HepG2 (cell line): Measurements from ENCODE around the gene MEGF11. TPM values are rescaled to one million over a fixed set of nuclear protein-coding genes. Genes with fewer than 3 reads are reported as not detected.

ENCODE experiments used
- ATAC-seq: fragments of 200-7000 bp; cut with Tn5 transposase; 3 replicates; pipeline ENCODE4 v1.9.1; 2020; ENCODE audit warnings: mild to moderate bottlenecking, moderate library complexity
- BruUV-seq: library from RNA; stranded (reverse); fragments of 400-500 nt; replicated peaks from 2 replicates; lab custom pipeline; 2021; lab: Mats Ljungman, UMichigan
- CTCF ChIA-PET: fragments of 300-600 bp; formaldehyde crosslinking; extraction: SDS; loops from one replicate; lab custom pipeline; 2021; ENCODE audit warnings: low total read pairs, inconsistent platforms, low intra/inter-chr PET ratio; lab: Yijun Ruan, JAX
- POLR2A ChIA-PET: fragments of 350-600 bp; sonication (Branson Sonifier 250); formaldehyde crosslinking; loops from one replicate; lab custom pipeline; 2020; ENCODE audit warnings: antibody characterized with exemption, inconsistent platforms; lab: Yijun Ruan, JAX
- DNase-seq: peaks from one replicate; pipeline ENCODE4 v3.0.0-alpha.2; 2015; ENCODE audit warnings: low spot score
- FAIRE-seq: peaks from 3 replicates; lab custom pipeline; 2011; peaks lifted over from hg19 to GRCh38; lab: Jason Lieb, UNC
- H2AFZ ChIP-seq: one replicate; pipeline ENCODE4 v1.6.1; 2011; ENCODE audit warnings: low read length, inconsistent platforms
- H3K27ac ChIP-seq: fragments of 300-600 bp; 3 replicates; pipeline ENCODE4 v1.8.0; 2011; ENCODE audit warnings: mixed run types, mild to moderate bottlenecking, mixed read lengths, low read length, inconsistent platforms; ENCODE audit not compliant: insufficient read depth; ENCODE audit errors: extremely low read length
- H3K27me3 ChIP-seq, 2 experiments: fragments of 200-600 bp in 1 of 2; 2 replicates in 1 of 2; 3 replicates in 1 of 2; pipeline versions ENCODE4 v1.6.0 to v1.8.0; 2011; ENCODE audit warnings: low read length in 2 of 2, mild to moderate bottlenecking in 2 of 2, moderate library complexity in 2 of 2, inconsistent platforms in 1 of 2; ENCODE audit not compliant: insufficient read depth in 2 of 2, control insufficient read depth in 1 of 2
- H3K36me3 ChIP-seq, 2 experiments: fragments of 200-600 bp in 1 of 2; replicated peaks in 1 of 2; 2 replicates in 1 of 2; 3 replicates in 1 of 2; pipeline versions ENCODE4 v1.5.1 to v1.8.0; 2011; ENCODE audit warnings: low read length in 2 of 2, inconsistent platforms in 1 of 2; ENCODE audit not compliant: insufficient read depth in 2 of 2, control insufficient read depth in 1 of 2
- H3K4me1 ChIP-seq: 2 replicates; pipeline ENCODE4 v1.5.1; 2012; ENCODE audit warnings: low read length, inconsistent platforms; ENCODE audit not compliant: insufficient read depth
- H3K4me2 ChIP-seq: 2 replicates; pipeline ENCODE4 v1.6.0; 2011; ENCODE audit warnings: low read depth, low read length, inconsistent platforms
- H3K4me3 ChIP-seq, 3 experiments: fragments of 200-600 bp in 1 of 3; sonication (generic), shearing (Covaris generic) in 1 of 3; replicated peaks in 1 of 3; 2 replicates each; pipeline ENCODE4 v1.5.1; 2011 to 2016; ENCODE audit warnings: low read length in 3 of 3, inconsistent platforms in 2 of 3, low read depth in 2 of 3, mild to moderate bottlenecking in 2 of 3, control low read depth in 1 of 3, mixed read lengths in 1 of 3; ENCODE audit not compliant: insufficient read depth in 1 of 3
- H3K79me2 ChIP-seq: one replicate; pipeline ENCODE4 v1.6.1; 2011; ENCODE audit warnings: low read length, inconsistent platforms; ENCODE audit not compliant: insufficient read depth
- H3K9ac ChIP-seq: 2 replicates; pipeline ENCODE4 v1.6.0; 2011; ENCODE audit warnings: mild to moderate bottlenecking, low read depth, low read length, inconsistent platforms; ENCODE audit not compliant: insufficient read depth
- H3K9me3 ChIP-seq: 2 replicates; pipeline ENCODE4 v1.5.1; 2012; ENCODE audit warnings: mild to moderate bottlenecking, low read length
- H4K20me1 ChIP-seq: 2 replicates; pipeline ENCODE4 v1.6.0; 2011; ENCODE audit warnings: inconsistent platforms, mild to moderate bottlenecking, low read length, moderate library complexity; ENCODE audit not compliant: insufficient read depth
- CAMTA2 ChIP-seq: sonication (generic); formaldehyde crosslinking; IDR thresholded peaks from 2 replicates; pipeline ENCODE4 v1.4.0; 2020; ENCODE audit warnings: mild to moderate bottlenecking, missing genetic modification reagents, borderline replicate concordance
- NFYB ChIP-seq: sonication (generic); formaldehyde crosslinking; IDR thresholded peaks from 2 replicates; pipeline ENCODE4 v1.4.0; 2020; ENCODE audit warnings: missing genetic modification reagents
- NR1H2 ChIP-seq: sonication (generic); formaldehyde crosslinking; IDR thresholded peaks from 2 replicates; pipeline ENCODE4 v1.8.1; 2022; ENCODE audit warnings: low read depth, missing genetic modification reagents, borderline replicate concordance
- SMARCC2 ChIP-seq: fragments of 450-650 bp; IDR thresholded peaks from 2 replicates; pipeline ENCODE4 v1.6.1; 2017; ENCODE audit warnings: antibody characterized with exemption, mild to moderate bottlenecking
- TOPORS ChIP-seq: sonication (generic); formaldehyde crosslinking; IDR thresholded peaks from 2 replicates; pipeline ENCODE4 v1.8.0; 2023; ENCODE audit warnings: mild to moderate bottlenecking, missing genetic modification reagents
- ZNF235 ChIP-seq: sonication (generic); formaldehyde crosslinking; IDR thresholded peaks from 2 replicates; pipeline ENCODE4 v1.8.1; 2023; ENCODE audit warnings: mild to moderate bottlenecking, missing genetic modification reagents, borderline replicate concordance
- ZNF260 ChIP-seq: sonication (generic); formaldehyde crosslinking; IDR thresholded peaks from 2 replicates; pipeline ENCODE4 v1.4.0; 2020; ENCODE audit warnings: missing genetic modification reagents, low read depth, mild to moderate bottlenecking, borderline replicate concordance
- ZNF274 ChIP-seq: sonication (generic); formaldehyde crosslinking; IDR thresholded peaks from 2 replicates; pipeline ENCODE4 v1.5.1; 2020; ENCODE audit warnings: mild to moderate bottlenecking, missing genetic modification reagents
- ZNF460 ChIP-seq: sonication (generic); formaldehyde crosslinking; IDR thresholded peaks from 2 replicates; pipeline ENCODE4 v1.5.1; 2020; ENCODE audit warnings: missing genetic modification reagents, mild to moderate bottlenecking, borderline replicate concordance
- WGBS: methylation state at CpG from one replicate; pipeline ENCODE4 v1.1.6; 2017; ENCODE audit warnings: low lambda C conversion rate; 5-methylcytosine and 5-hydroxymethylcytosine counted together
- in situ Hi-C: cut with HindIII; loops from 2 replicates; pipeline ENCODE4 v1.10.0; 2017; ENCODE audit warnings: low pct_unique_long_range_greater_than_20kb; ENCODE audit not compliant: extremely low pct_ligation_motif_present
- intact Hi-C: fragments of 100-400 bp; cut with micrococcal nuclease; formaldehyde crosslinking; loops from one replicate; pipeline ENCODE4 v1.10.0; 2022; ENCODE audit not compliant: unreplicated experiment
- polyA plus RNA-seq, 8 experiments: library from polyadenylated mRNA; depleted of rRNA in 3 of 8; stranded (reverse) in 7 of 8; unstranded in 1 of 8; fragments of >200 nt; fragmentation: Illumina TruSeq in 4 of 8; extraction: Trizol in 4 of 8; gene quantifications; 2 replicates each; pipeline versions ENCODE4 v1.2.1 to v1.2.3, GENCODE V29; 2011 to 2016; ENCODE audit warnings: low read depth in 4 of 8, missing spikeins in 1 of 8, mixed read lengths in 1 of 8; ENCODE audit not compliant: insufficient read depth in 1 of 8
- total RNA-seq, 5 experiments: library from RNA; depleted of rRNA; stranded (reverse); fragments of >200 nt; fragmentation: Illumina TruSeq; extraction: Trizol; gene quantifications; 2 replicates each; pipeline ENCODE4 v1.2.3, GENCODE V29; 2016; ENCODE audit warnings: low read depth in 1 of 5
- TF ChIP-seq, protein P1 (sequence below): sonication (generic); formaldehyde crosslinking; IDR thresholded peaks from 2 replicates; pipeline ENCODE4 v1.4.0; 2020; ENCODE audit warnings: missing genetic modification reagents, borderline replicate concordance
- TF ChIP-seq, protein P2 (sequence below): sonication (generic); formaldehyde crosslinking; conservative IDR thresholded peaks from 2 replicates; pipeline ENCODE4 v1.4.0; 2020; ENCODE audit warnings: missing genetic modification reagents
- TF ChIP-seq, protein P3 (sequence below): sonication (generic); formaldehyde crosslinking; IDR thresholded peaks from 2 replicates; pipeline ENCODE4 v1.5.1; 2020; ENCODE audit warnings: mild to moderate bottlenecking, missing genetic modification reagents, borderline replicate concordance

Gene MEGF11
- total and polyA plus RNA-seq, 2 of the 13 experiments (the other 11 are each of a cell fraction or from before 2014, with no cell fraction given): not detected

GRCh38 chr15:66029650-66030049, 223.9 kb downstream of the MEGF11 start:
- Histone ChIP-seq H3K36me3 (no peaks in the 10 kb centered on the region), H2AFZ (no peak overlapping the region), H3K27ac (no peak overlapping the region), H3K27me3 (peaks cover 2 to 5% of the 10 kb centered on the region in 2 experiments; a peak in 3 of 5 replicates), H3K4me1 (no peaks in the 10 kb centered on the region), H4K20me1 (no peaks in the 10 kb centered on the region), H3K4me2 (no peak overlapping the region), H3K4me3 (no peak overlapping the region), H3K9ac (no peak overlapping the region), H3K9me3 (no peaks in the 10 kb centered on the region), H3K79me2 (no peaks in the 10 kb centered on the region)
- TF ChIP-seq TOPORS (CRISPR knock-in tag) (no peak), NFYB (no peak), SMARCC2 (no peak), ZNF460 (no peak), CAMTA2 (CRISPR knock-in tag) (no peak), NR1H2 (CRISPR knock-in tag) (no peak), ZNF274 (CRISPR knock-in tag) (no peak), ZNF260 (CRISPR knock-in tag) (no peak), ZNF235 (no peak)
- TF ChIP-seq, protein P1, sequence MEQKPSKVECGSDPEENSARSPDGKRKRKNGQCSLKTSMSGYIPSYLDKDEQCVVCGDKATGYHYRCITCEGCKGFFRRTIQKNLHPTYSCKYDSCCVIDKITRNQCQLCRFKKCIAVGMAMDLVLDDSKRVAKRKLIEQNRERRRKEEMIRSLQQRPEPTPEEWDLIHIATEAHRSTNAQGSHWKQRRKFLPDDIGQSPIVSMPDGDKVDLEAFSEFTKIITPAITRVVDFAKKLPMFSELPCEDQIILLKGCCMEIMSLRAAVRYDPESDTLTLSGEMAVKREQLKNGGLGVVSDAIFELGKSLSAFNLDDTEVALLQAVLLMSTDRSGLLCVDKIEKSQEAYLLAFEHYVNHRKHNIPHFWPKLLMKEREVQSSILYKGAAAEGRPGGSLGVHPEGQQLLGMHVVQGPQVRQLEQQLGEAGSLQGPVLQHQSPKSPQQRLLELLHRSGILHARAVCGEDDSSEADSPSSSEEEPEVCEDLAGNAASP (CRISPR knock-in tag): no peak
- TF ChIP-seq, protein P2, sequence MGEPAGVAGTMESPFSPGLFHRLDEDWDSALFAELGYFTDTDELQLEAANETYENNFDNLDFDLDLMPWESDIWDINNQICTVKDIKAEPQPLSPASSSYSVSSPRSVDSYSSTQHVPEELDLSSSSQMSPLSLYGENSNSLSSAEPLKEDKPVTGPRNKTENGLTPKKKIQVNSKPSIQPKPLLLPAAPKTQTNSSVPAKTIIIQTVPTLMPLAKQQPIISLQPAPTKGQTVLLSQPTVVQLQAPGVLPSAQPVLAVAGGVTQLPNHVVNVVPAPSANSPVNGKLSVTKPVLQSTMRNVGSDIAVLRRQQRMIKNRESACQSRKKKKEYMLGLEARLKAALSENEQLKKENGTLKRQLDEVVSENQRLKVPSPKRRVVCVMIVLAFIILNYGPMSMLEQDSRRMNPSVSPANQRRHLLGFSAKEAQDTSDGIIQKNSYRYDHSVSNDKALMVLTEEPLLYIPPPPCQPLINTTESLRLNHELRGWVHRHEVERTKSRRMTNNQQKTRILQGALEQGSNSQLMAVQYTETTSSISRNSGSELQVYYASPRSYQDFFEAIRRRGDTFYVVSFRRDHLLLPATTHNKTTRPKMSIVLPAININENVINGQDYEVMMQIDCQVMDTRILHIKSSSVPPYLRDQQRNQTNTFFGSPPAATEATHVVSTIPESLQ (CRISPR knock-in tag): no peak
- TF ChIP-seq, protein P3, sequence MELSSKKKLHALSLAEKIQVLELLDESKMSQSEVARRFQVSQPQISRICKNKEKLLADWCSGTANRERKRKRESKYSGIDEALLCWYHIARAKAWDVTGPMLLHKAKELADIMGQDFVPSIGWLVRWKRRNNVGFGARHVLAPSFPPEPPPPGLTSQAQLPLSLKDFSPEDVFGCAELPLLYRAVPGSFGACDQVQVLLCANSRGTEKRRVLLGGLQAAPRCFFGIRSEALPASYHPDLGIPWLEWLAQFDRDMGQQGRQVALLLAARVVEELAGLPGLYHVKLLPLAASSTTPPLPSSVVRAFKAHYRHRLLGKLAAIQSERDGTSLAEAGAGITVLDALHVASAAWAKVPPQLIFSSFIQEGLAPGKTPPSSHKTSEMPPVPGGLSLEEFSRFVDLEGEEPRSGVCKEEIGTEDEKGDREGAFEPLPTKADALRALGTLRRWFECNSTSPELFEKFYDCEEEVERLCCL (CRISPR knock-in tag): no peak
- ChIA-PET CTCF (no interaction called here), POLR2A (no interaction called here)
- 39% methylated on average over 5 of the region's 5 CpGs for WGBS
- intact Hi-C loops (no loop called here), in situ Hi-C loops (no loop called here)
- FAIRE-seq (no peak), ATAC-seq (no peak), DNase-seq (no peak)
- BruUV-seq: no TSS peak
